CD4-positive, alpha-beta T cell treated with Interleukin-10 for 1 hour (primary cell): ENCODE results near the gene PPID.
"Not testable (repeated sequence)": the region's sequence is repeated elsewhere in the genome, so short reads cannot be mapped to it uniquely, and the experiment has no call there.

Experiments
- DNase-seq: peaks from one replicate; pipeline ENCODE4 v3.0.0-alpha.2; 2020

Gene PPID

GRCh38 chr4:158666892-158667291 lies 56.3 kb downstream of the PPID start:
- no peak for DNase-seq

- no peak for DNase-seq
Measured at GRCh38 chr4:158664806-158665205, 58.4 kb downstream of the PPID start.

DNA sequence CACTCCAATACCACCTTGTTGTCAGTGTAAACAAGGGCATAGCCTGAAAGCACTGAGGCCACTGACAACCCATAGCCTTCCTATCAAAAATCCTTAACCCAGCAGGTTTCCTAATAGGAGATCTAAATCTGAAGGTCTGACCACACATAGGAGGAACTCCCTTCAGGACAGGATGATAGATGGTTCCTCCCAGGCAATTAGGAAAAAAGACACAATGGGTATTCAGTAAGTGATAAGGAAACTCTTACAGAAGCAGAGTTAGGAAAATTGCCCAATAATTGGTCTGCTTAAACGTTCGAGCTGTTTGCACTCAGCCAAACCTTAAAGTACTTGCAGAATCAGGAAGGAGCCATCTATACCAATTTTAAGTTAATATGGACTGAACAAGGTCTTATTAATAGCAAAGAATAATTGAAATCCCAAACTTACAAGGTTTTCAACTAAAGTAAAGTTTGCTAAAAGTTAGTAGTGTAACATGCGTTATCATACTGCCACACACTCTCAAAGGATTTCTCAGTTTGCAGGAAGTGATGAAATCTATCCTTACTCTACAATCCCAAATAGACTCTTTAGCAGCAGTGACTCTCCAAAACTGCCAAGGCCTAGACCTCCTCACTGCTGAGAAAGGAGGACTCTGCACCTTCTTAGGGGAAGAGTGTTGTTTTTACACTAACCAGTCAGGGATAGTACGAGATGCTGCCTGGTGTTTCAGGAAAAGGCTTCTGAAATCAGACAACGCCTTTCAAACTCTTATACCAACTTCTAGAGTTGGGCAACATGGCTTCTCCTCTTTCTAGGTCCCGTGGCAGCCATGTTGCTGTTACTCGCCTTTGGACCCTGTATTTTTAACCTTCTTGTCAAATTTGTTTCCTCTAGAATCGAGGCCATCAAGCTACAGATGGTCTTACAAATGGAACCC lies 59.2 kb downstream of the PPID start:
- not testable (repeated sequence) for DNase-seq

DNA sequence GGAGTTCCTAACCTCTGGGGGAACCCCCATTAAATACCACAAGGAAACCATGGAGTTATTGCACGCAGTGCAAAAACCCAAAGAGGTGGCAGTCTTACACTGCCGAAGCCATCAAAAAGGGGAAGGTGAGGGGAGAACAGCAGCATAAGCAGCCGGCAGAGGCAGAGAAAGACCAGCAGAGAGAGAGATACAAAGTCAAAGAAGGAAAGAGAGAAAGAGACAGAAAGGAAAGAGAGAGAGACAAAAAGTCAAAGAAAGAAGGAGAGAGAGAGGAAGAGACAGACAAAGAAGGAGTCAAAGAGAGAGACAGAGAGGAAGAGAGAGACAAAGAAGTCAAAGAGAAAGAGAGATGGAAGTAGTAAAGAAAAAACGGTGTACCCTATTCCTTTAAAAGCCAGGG lies 59.9 kb downstream of the PPID start:
- DNase-seq, result not testable (repeated sequence)
